ENCODE measurements around the gene MAPKBP1. TPM values are rescaled to one million over a fixed set of nuclear protein-coding genes. Genes with fewer than 3 reads are reported as not detected.

The MAPKBP1 gene
- total RNA-seq, 4 donors from 2014 or later: 35.3 to 64.4 (median 47.7) TPM

DNA sequence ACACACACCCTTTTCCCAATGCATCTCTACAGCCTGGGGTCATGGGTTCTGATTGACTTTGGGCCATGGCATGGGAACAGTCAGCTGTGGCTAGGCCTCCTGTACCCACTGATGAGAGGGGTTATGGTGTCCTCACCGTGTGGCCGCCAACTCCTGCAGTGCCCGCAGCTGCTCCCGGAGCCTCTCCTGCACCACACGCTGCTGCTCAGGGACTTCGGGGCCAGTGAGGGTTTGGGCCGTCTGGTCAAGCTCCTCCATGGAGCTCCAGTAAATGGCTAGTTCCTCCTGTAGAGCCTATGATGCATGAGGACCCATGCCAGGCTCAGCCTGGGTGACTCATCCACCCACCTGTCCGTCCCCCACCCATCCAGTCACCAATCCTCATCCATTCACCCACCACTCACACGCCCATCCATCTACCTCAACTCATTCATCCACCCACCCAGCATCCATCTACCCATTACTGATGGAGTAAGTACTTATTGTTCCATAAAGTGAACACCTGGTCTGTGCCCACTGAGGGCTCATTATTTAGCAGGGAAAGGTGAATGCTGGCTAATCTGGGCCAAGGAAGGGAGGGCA, 98.0 kb downstream of the MAPKBP1 start:
- intact Hi-C loops (cut with DNase I; ENCODE audit: low total_unique reads): no loop called here
- WGBS, 2 donors: 90 to 92% methylated on average over 9 of the region's 9 CpGs
- H3K4me3 ChIP-seq (ENCODE audit: low read depth, poor library complexity, severe bottlenecking): no peak overlapping the region
- TF ChIP-seq, protein P1, sequence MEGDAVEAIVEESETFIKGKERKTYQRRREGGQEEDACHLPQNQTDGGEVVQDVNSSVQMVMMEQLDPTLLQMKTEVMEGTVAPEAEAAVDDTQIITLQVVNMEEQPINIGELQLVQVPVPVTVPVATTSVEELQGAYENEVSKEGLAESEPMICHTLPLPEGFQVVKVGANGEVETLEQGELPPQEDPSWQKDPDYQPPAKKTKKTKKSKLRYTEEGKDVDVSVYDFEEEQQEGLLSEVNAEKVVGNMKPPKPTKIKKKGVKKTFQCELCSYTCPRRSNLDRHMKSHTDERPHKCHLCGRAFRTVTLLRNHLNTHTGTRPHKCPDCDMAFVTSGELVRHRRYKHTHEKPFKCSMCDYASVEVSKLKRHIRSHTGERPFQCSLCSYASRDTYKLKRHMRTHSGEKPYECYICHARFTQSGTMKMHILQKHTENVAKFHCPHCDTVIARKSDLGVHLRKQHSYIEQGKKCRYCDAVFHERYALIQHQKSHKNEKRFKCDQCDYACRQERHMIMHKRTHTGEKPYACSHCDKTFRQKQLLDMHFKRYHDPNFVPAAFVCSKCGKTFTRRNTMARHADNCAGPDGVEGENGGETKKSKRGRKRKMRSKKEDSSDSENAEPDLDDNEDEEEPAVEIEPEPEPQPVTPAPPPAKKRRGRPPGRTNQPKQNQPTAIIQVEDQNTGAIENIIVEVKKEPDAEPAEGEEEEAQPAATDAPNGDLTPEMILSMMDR (IDR thresholded peaks at IDR 0.05): no peak
- TF ChIP-seq POLR2A (IDR thresholded peaks at IDR 0.05): no peak
- no peak for DNase-seq (ENCODE audit: low spot score in 2 of 2)

DNA sequence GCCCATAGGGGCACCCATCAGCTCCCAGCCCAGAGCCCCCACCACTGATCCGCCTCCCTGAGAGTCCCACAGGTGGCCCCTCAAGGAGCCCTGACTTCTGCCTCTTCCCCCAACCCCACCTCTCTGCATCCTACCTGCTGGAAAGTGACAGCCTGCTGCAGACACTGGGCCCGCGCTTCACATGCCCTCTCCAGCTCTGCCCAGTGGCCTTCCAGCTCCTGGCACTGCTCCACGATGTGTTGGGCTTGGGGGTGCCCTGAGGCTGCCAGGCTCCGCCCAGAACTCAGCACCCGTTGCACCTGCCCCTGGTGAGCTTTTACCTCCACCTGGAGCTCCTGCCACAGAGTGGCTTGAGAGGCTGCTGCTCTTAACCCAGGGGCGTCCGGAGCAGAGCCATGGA, 99.4 kb downstream of the MAPKBP1 start:
- DNase-seq (ENCODE audit: low spot score in 2 of 2): no peak
- 83 to 87% methylated on average over 7 of the region's 8 CpGs for WGBS, 2 donors
- no peak for TF ChIP-seq POLR2A (IDR thresholded peaks at IDR 0.05)
- TF ChIP-seq, protein P1 (IDR thresholded peaks at IDR 0.05): no peak
- no peak overlapping the region for H3K4me3 ChIP-seq (ENCODE audit: low read depth, poor library complexity, severe bottlenecking)
- intact Hi-C loops (cut with DNase I; ENCODE audit: low total_unique reads): no loop called here

DNA sequence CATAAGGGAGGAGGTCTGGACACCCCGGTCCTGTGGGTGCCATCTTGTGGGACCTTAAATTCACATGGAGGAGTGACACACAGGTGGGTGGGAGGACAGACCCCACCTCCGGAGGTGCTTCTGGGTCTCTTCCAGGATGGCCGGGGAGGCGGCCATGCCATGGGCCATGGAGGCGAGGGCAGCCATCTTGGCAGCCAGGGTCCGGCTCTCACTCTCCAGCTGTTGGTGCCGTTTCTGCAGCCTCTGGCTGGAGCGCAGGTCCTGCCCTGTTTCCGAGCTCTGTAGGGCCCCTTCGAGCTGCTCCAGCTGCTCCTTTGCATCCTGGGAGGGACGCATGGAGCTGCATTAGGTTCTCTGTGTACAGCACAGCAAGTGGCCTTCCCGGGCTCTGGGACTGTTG, 100.5 kb downstream of the MAPKBP1 start:
- WGBS, 2 donors: 89 to 94% methylated on average over 10 to 12 of the region's 12 CpGs
- intact Hi-C loops (cut with DNase I; ENCODE audit: low total_unique reads): no loop called here
- H3K4me3 ChIP-seq (ENCODE audit: low read depth, poor library complexity, severe bottlenecking): no peak overlapping the region
- TF ChIP-seq POLR2A (IDR thresholded peaks at IDR 0.05): no peak
- TF ChIP-seq, protein P1 (IDR thresholded peaks at IDR 0.05): no peak
- no peak for DNase-seq (ENCODE audit: low spot score in 2 of 2)

DNA sequence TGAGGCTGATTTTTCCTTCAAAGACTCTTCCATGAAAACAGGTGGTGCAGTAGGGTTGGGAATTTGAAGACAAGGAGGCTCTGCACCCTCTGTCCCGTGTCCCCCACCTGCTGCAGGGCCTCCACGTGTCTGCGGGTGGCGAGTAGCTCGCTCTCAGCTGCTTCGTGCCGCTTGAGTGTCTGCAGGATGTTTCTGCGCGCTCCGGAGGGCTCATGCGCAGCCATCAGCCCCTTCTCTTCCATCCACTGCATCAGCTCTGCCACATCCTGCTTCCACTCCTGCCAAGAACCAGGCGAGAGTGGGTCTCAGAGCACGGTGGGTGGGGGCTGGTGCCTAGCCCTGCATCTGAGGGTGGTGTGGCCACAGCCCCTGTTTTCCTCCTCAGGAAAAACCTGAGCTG, 101.7 kb downstream of the MAPKBP1 start:
- no peak for DNase-seq (ENCODE audit: low spot score in 2 of 2)
- intact Hi-C loops (cut with DNase I; ENCODE audit: low total_unique reads): no loop called here
- H3K4me3 ChIP-seq (ENCODE audit: low read depth, poor library complexity, severe bottlenecking): no peak overlapping the region
- WGBS, 2 donors: 77 to 85% methylated on average over 13 of the region's 13 CpGs
- no peak for TF ChIP-seq POLR2A (IDR thresholded peaks at IDR 0.05)
- TF ChIP-seq, protein P1 (IDR thresholded peaks at IDR 0.05): no peak

DNA sequence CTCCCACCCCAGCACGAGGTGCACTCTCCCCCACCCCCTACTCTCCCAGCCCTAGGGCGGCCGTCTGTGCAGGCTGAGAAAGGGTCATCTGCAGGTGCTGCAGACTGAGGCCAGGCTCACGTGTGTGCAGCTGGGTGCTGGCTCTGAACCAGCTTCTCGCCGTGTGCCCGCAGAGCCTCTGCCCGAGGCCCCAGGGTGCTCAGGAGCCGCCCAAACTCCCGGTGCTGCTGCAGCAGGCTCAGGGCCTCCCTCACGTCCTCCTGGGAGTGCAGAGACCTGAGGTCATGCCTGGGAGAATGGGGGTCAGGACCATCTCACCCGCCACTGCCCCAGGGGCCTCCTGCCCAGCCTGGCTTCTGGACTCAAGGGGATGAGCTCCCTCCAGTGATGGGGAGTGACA, 102.4 kb downstream of the MAPKBP1 start:
- 52 to 60% methylated on average over 8 to 10 of the region's 12 CpGs for WGBS, 2 donors
- H3K4me3 ChIP-seq (ENCODE audit: low read depth, poor library complexity, severe bottlenecking): no peak overlapping the region
- DNase-seq (ENCODE audit: low spot score in 2 of 2): no peak
- TF ChIP-seq, protein P1 (IDR thresholded peaks at IDR 0.05): no peak
- no peak for TF ChIP-seq POLR2A (IDR thresholded peaks at IDR 0.05)
- intact Hi-C loops (cut with DNase I; ENCODE audit: low total_unique reads): no loop called here

Small RNA genes within 50 kb of the gene (microRNA-seq; reads per million reads assigned to microRNA genes)
- gene MIR4310 (ENCODE audit: borderline number of aligned reads in 1 of 2, borderline replicate concordance in 2 of 2): 0 reads per million in 2 donors

Other genes with a start within 250 kb of the MAPKBP1 start
- 10 to 100 TPM; 15.1 to 58.5 (median 41.0) TPM for gene RPAP1, start 230.2 kb upstream of the MAPKBP1 start, total RNA-seq
- gene TYRO3, start 215.3 kb upstream of the MAPKBP1 start, total RNA-seq: 10 to 100 TPM; 28.7 to 52.4 (median 29.8) TPM
- 10 to 100 TPM; 17.2 to 24.1 (median 20.7) TPM for gene MGA, start 114.1 kb upstream of the MAPKBP1 start, total RNA-seq
- 10 to 100 TPM; 40.7 to 61.6 (median 47.1) TPM for gene JMJD7, start 53.6 kb downstream of the MAPKBP1 start, total RNA-seq
- gene PLA2G4B, start 64.4 kb downstream of the MAPKBP1 start, total RNA-seq: 10 to 100 TPM; 62.0 to 90.3 (median 86.5) TPM
- gene SPTBN5, start 119.6 kb downstream of the MAPKBP1 start, total RNA-seq: 1 to 10 TPM; 1.3 to 3.3 (median 2.0) TPM
- gene EHD4, start 198.1 kb downstream of the MAPKBP1 start, total RNA-seq: 10 to 100 TPM; 19.6 to 27.3 (median 23.3) TPM
- gene PLA2G4E, start 246.6 kb downstream of the MAPKBP1 start, total RNA-seq: 10 to 100 TPM; 49.8 to 67.2 (median 51.5) TPM